ENCODE data around the gene SERPINB2.

SERPINB2 gene

GRCh38 chr18:63869851-63870250, 17.7 kb upstream of the SERPINB2 start:
- TF ChIP-seq CTCF (conservative IDR thresholded peaks at IDR 0.05; ENCODE audit: control insufficient read depth, insufficient read depth, low read depth, low read length) = no peak
- DNase-seq (ENCODE audit: low read depth) = peak; percentile 44
- H3K4me3 ChIP-seq (ENCODE audit: control insufficient read depth, low read depth, low read length) = no peak overlapping the region

- DNase-seq (ENCODE audit: low read depth) = no peak
- TF ChIP-seq CTCF (conservative IDR thresholded peaks at IDR 0.05; ENCODE audit: control insufficient read depth, insufficient read depth, low read depth, low read length) = no peak
- H3K4me3 ChIP-seq (ENCODE audit: control insufficient read depth, low read depth, low read length) = no peak overlapping the region
These were observed 15.7 kb upstream of the SERPINB2 start for GRCh38 chr18:63871836-63872235.

GRCh38 chr18:63872586-63872985, 14.9 kb upstream of the SERPINB2 start:
- no peak overlapping the region for H3K4me3 ChIP-seq (ENCODE audit: control insufficient read depth, low read depth, low read length)
- TF ChIP-seq CTCF (conservative IDR thresholded peaks at IDR 0.05; ENCODE audit: control insufficient read depth, insufficient read depth, low read depth, low read length) = no peak
- no peak for DNase-seq (ENCODE audit: low read depth)

- no peak overlapping the region for H3K4me3 ChIP-seq (ENCODE audit: control insufficient read depth, low read depth, low read length)
- peak; percentile 85 for DNase-seq (ENCODE audit: low read depth)
- TF ChIP-seq CTCF (conservative IDR thresholded peaks at IDR 0.05; ENCODE audit: control insufficient read depth, insufficient read depth, low read depth, low read length) = no peak
These were observed 9.2 kb upstream of the SERPINB2 start for GRCh38 chr18:63878343-63878742.

- no peak for TF ChIP-seq CTCF (conservative IDR thresholded peaks at IDR 0.05; ENCODE audit: control insufficient read depth, insufficient read depth, low read depth, low read length)
These were observed 8.6 kb upstream of the SERPINB2 start for GRCh38 chr18:63878925-63879324.

GRCh38 chr18:63879709-63880108, 7.8 kb upstream of the SERPINB2 start:
- peak; percentile 19 for DNase-seq (ENCODE audit: low read depth)
- no peak overlapping the region for H3K4me3 ChIP-seq (ENCODE audit: control insufficient read depth, low read depth, low read length)
- TF ChIP-seq CTCF (conservative IDR thresholded peaks at IDR 0.05; ENCODE audit: control insufficient read depth, insufficient read depth, low read depth, low read length) = no peak

More at GRCh38 chr18:63878925-63879324, 8.6 kb upstream of the SERPINB2 start:
- peak; percentile 30 for DNase-seq (ENCODE audit: low read depth)
- no peak overlapping the region for H3K4me3 ChIP-seq (ENCODE audit: control insufficient read depth, low read depth, low read length)

- DNase-seq (ENCODE audit: low read depth) = peak; percentile 54
- no peak for TF ChIP-seq CTCF (conservative IDR thresholded peaks at IDR 0.05; ENCODE audit: control insufficient read depth, insufficient read depth, low read depth, low read length)
- H3K4me3 ChIP-seq (ENCODE audit: control insufficient read depth, low read depth, low read length) = no peak overlapping the region
These were observed 5.7 kb upstream of the SERPINB2 start for GRCh38 chr18:63881851-63882250.
